ENCODE measurements around the gene NDEL1.

GRCh38 chr17:8467527-8467926 is 31.8 kb downstream of the NDEL1 start:
- no peak for TF ChIP-seq CTCF (IDR thresholded peaks at IDR 0.05; ENCODE audit: low read depth, low read length, missing input control)
- TF ChIP-seq TAF1 (conservative IDR thresholded peaks at IDR 0.05), result no peak
- TF ChIP-seq, protein P1, sequence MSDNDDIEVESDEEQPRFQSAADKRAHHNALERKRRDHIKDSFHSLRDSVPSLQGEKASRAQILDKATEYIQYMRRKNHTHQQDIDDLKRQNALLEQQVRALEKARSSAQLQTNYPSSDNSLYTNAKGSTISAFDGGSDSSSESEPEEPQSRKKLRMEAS (IDR thresholded peaks at IDR 0.05), result no peak
